SH-SY5Y (cell line): ENCODE results near the gene TMEM169.

Source experiments
- GATA2 ChIP-seq: IDR thresholded peaks from 2 replicates; pipeline ENCODE4 v1.6.1; 2011; ENCODE audit warnings: mild to moderate bottlenecking, low read depth, low read length
- GATA3 ChIP-seq: IDR thresholded peaks from 2 replicates; pipeline ENCODE4 v1.6.1; 2011; ENCODE audit warnings: low read depth, mild to moderate bottlenecking, low read length, moderate library complexity

TMEM169 gene

GRCh38 chr2:216081487-216082116 lies at the start of gene TMEM169, which contains the start of gene PECR:
TSS of gene TMEM169 (plus strand) at chr2:216081919. CDS start at chr2:216095964, 14,045 bp downstream.
TSS of gene PECR (minus strand) at chr2:216081809. CDS start at chr2:216081741, 68 bp downstream.
- TF ChIP-seq GATA2 (no peak), GATA3 (no peak)

DNA sequence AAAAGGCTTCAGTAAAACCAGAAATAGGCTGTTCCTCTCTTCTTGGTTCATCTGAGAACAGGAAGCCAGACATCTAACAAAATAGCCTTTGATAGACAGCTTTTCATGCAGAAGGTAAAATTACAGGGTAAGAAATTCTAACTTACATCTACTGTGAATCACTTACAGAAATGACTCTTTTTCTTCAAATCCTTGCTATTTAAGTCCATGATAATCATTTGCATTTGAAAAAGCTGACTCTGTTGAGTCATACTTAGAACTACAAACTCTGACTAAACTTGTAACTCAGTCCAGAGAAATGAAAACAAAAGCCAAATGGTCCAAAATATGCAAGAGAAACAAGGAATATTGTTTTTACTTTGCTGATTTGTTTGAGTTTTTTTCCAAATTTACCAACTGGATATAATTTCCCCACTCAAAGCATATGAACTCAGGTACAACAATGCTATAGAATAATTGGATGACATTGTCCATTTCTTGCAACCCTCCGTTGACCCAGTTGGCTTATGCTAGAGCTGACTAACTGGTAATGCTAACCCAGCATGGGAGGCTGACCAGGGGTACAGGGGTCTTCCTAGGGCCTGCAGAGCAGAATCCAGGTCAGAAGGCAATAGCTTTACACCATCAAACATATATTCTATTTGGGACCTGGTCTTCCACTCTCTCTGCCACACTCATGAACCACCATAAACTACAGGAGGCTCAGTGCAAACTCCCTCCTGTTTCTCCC lies 49.6 kb upstream of the TMEM169 start:
- no peak for TF ChIP-seq GATA3
- TF ChIP-seq GATA2: no peak

- TF ChIP-seq GATA3: no peak
- no peak for TF ChIP-seq GATA2
Measured at GRCh38 chr2:216033403-216033802, 48.3 kb upstream of the TMEM169 start.

- TF ChIP-seq GATA2: no peak
- TF ChIP-seq GATA3: no peak
Measured at GRCh38 chr2:216034065-216034464, 47.7 kb upstream of the TMEM169 start.

- no peak for TF ChIP-seq GATA3
- no peak for TF ChIP-seq GATA2
Measured at GRCh38 chr2:216039918-216040317, 41.8 kb upstream of the TMEM169 start.

- TF ChIP-seq GATA3: no peak
- TF ChIP-seq GATA2: no peak
Measured at GRCh38 chr2:216041438-216041837, 40.3 kb upstream of the TMEM169 start.

- TF ChIP-seq GATA2: no peak
- TF ChIP-seq GATA3: no peak
Measured at GRCh38 chr2:216043949-216044348, 37.8 kb upstream of the TMEM169 start.

GRCh38 chr2:216044883-216045486 lies 36.7 kb upstream of the TMEM169 start:
- TF ChIP-seq GATA3 (no peak), GATA2 (no peak)

DNA sequence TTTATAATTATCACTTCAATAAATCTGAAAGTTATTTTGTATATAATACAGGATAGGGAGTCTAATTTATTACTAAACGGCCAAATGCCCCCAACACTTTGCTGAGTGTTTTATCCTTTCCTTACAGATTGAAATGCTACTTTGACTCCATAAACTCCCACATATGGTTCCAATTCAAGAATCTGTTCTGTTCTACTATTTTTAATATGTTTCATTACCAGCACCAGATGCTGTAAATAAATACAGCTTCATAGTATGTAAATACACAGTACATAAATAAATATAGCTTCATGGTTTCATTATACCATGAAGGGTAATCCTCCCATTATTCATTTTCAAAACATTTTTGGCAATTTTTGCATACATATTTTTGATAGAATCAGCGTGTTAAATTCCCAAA lies 34.3 kb upstream of the TMEM169 start:
- no peak for TF ChIP-seq GATA2
- no peak for TF ChIP-seq GATA3

DNA sequence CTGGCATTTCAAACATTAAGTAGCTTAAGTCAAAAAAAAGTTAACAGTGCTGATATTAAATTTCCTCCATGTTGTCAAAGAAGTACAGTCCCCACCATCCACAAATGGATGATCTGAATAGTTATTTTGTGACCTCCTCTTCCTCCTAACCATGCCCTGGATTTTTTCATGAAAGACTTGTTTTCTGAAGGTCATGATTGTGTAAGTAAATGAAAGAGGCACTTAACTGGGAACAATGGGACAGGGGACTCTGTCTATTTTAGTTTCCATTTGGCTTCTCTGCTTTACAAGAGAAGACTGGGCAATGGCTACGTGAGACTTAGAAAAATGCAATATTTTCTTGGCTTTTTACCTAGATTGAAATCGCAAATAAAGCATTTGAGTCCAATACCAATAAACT lies 32.3 kb upstream of the TMEM169 start:
- TF ChIP-seq GATA3 (no peak), GATA2 (no peak)

GRCh38 chr2:216051350-216051749 lies 30.4 kb upstream of the TMEM169 start:
- TF ChIP-seq GATA2 (no peak), GATA3 (no peak)

GRCh38 chr2:216052420-216052819 lies 29.3 kb upstream of the TMEM169 start:
- TF ChIP-seq GATA2 (no peak), GATA3 (no peak)

GRCh38 chr2:216055680-216056079 lies 26.0 kb upstream of the TMEM169 start:
- TF ChIP-seq GATA2: no peak
- TF ChIP-seq GATA3: no peak

DNA sequence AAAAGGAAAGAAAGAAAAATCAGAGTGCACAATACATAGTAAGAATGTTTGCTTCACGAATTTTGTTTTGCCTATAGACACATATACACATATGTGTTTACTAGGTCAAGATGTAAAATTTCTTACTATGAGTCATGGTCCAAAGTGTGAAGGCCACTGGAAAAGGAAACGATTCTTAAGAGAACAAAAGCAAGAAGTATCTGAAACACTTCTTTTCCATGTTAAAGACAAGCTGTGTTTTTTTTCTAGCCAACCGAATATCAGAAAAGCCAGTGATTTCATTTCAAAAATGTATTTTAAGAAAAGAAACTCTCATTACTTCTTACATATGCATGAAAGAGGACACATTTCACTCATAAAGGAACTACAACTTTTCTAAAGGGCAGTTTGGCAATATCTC lies 25.0 kb upstream of the TMEM169 start:
- TF ChIP-seq GATA2: no peak
- no peak for TF ChIP-seq GATA3
